ENCODE data around the gene FGD6.

GRCh38 chr12:95096378-95096777 lies 120.9 kb downstream of the FGD6 start:
- TF ChIP-seq, protein P1, sequence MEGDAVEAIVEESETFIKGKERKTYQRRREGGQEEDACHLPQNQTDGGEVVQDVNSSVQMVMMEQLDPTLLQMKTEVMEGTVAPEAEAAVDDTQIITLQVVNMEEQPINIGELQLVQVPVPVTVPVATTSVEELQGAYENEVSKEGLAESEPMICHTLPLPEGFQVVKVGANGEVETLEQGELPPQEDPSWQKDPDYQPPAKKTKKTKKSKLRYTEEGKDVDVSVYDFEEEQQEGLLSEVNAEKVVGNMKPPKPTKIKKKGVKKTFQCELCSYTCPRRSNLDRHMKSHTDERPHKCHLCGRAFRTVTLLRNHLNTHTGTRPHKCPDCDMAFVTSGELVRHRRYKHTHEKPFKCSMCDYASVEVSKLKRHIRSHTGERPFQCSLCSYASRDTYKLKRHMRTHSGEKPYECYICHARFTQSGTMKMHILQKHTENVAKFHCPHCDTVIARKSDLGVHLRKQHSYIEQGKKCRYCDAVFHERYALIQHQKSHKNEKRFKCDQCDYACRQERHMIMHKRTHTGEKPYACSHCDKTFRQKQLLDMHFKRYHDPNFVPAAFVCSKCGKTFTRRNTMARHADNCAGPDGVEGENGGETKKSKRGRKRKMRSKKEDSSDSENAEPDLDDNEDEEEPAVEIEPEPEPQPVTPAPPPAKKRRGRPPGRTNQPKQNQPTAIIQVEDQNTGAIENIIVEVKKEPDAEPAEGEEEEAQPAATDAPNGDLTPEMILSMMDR (IDR thresholded peaks at IDR 0.05): no peak
- TF ChIP-seq, protein P2, sequence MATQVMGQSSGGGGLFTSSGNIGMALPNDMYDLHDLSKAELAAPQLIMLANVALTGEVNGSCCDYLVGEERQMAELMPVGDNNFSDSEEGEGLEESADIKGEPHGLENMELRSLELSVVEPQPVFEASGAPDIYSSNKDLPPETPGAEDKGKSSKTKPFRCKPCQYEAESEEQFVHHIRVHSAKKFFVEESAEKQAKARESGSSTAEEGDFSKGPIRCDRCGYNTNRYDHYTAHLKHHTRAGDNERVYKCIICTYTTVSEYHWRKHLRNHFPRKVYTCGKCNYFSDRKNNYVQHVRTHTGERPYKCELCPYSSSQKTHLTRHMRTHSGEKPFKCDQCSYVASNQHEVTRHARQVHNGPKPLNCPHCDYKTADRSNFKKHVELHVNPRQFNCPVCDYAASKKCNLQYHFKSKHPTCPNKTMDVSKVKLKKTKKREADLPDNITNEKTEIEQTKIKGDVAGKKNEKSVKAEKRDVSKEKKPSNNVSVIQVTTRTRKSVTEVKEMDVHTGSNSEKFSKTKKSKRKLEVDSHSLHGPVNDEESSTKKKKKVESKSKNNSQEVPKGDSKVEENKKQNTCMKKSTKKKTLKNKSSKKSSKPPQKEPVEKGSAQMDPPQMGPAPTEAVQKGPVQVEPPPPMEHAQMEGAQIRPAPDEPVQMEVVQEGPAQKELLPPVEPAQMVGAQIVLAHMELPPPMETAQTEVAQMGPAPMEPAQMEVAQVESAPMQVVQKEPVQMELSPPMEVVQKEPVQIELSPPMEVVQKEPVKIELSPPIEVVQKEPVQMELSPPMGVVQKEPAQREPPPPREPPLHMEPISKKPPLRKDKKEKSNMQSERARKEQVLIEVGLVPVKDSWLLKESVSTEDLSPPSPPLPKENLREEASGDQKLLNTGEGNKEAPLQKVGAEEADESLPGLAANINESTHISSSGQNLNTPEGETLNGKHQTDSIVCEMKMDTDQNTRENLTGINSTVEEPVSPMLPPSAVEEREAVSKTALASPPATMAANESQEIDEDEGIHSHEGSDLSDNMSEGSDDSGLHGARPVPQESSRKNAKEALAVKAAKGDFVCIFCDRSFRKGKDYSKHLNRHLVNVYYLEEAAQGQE (IDR thresholded peaks at IDR 0.05; ENCODE audit: insufficient read depth in 1 of 2, low read depth in 2 of 2, low read length in 1 of 2): no peak

Measured in Panc1 (cell line).